GM23338 (cell line): ENCODE results near the gene FLYWCH1. TPM values are rescaled to one million over a fixed set of nuclear protein-coding genes. Genes with fewer than 3 reads are reported as not detected.

Experiments
- ATAC-seq: fragments of 200-7000 bp; cut with Tn5 transposase; 3 replicates; pipeline ENCODE4 v1.9.1; 2020
- DNase-seq: peaks from one replicate; pipeline ENCODE4 v3.0.0-alpha.2; 2015; ENCODE audit warnings: low spot score
- H2AFZ ChIP-seq: fragments of 200-600 bp; sonication (generic); 2 replicates; pipeline ENCODE4 v1.8.0; 2016; ENCODE audit warnings: antibody characterized with exemption, mild to moderate bottlenecking, moderate library complexity
- H3F3A ChIP-seq: fragments of 200-600 bp; sonication (generic); replicated peaks from 2 replicates; pipeline ENCODE4 v1.8.0; 2017; ENCODE audit warnings: antibody characterized with exemption, mixed run types, low read depth
- H3K27ac ChIP-seq: fragments of 200-600 bp; sonication (generic); 2 replicates; pipeline ENCODE4 v1.6.1; 2016; ENCODE audit warnings: low read depth
- H3K27me3 ChIP-seq: fragments of 200-600 bp; sonication (generic); 2 replicates; pipeline ENCODE4 v1.8.0; 2016; ENCODE audit warnings: mild to moderate bottlenecking, mixed run types, moderate library complexity; ENCODE audit not compliant: insufficient read depth
- H3K36me3 ChIP-seq: fragments of 200-600 bp; sonication (generic); 2 replicates; pipeline ENCODE4 v1.8.0; 2016; ENCODE audit warnings: mild to moderate bottlenecking; ENCODE audit not compliant: insufficient read depth
- H3K4me1 ChIP-seq: fragments of 200-600 bp; sonication (generic); 2 replicates; pipeline ENCODE4 v1.8.0; 2016; ENCODE audit warnings: mild to moderate bottlenecking, moderate library complexity; ENCODE audit not compliant: insufficient read depth
- H3K4me2 ChIP-seq: fragments of 200-600 bp; sonication (generic); 2 replicates; pipeline ENCODE4 v1.7.1; 2017; ENCODE audit warnings: mixed run types
- H3K4me3 ChIP-seq: fragments of 200-600 bp; sonication (generic); 2 replicates; pipeline ENCODE4 v1.6.1; 2016; ENCODE audit warnings: mixed run types
- H3K79me2 ChIP-seq: fragments of 200-600 bp; sonication (generic); replicated peaks from 2 replicates; pipeline ENCODE4 v1.8.0; 2017; ENCODE audit warnings: mild to moderate bottlenecking; ENCODE audit not compliant: insufficient read depth
- H3K9me2 ChIP-seq: fragments of 200-600 bp; sonication (generic); 2 replicates; pipeline ENCODE4 v1.8.0; 2017; ENCODE audit not compliant: insufficient read depth
- H4K20me1 ChIP-seq: fragments of 200-600 bp; sonication (generic); replicated peaks from 2 replicates; pipeline ENCODE4 v1.8.0; 2017; ENCODE audit warnings: mild to moderate bottlenecking; ENCODE audit not compliant: insufficient read depth
- H3K27ac Mint-ChIP-seq: 2 replicates; pipeline ENCODE4 v1.8.0; 2020; ENCODE audit warnings: inconsistent platforms, mild to moderate bottlenecking, moderate library complexity, mixed read lengths
- H3K27me3 Mint-ChIP-seq: 3 replicates; pipeline ENCODE4 v1.8.0; 2022; ENCODE audit warnings: low read depth, mild to moderate bottlenecking, moderate library complexity, mixed read lengths, inconsistent platforms; ENCODE audit not compliant: insufficient read depth, poor library complexity
- H3K36me3 Mint-ChIP-seq: 3 replicates; pipeline ENCODE4 v1.8.0; 2021; ENCODE audit warnings: low read depth, mild to moderate bottlenecking, inconsistent platforms, moderate library complexity, mixed read lengths
- H3K4me1 Mint-ChIP-seq: 3 replicates; pipeline ENCODE4 v1.8.0; 2020; ENCODE audit warnings: mild to moderate bottlenecking, inconsistent platforms, mixed read lengths
- H3K4me3 Mint-ChIP-seq: 3 replicates; pipeline ENCODE4 v1.8.0; 2021; ENCODE audit warnings: moderate library complexity, mild to moderate bottlenecking, inconsistent platforms, mixed read lengths
- H3K9me3 Mint-ChIP-seq: 3 replicates; pipeline ENCODE4 v1.8.0; 2020; ENCODE audit warnings: moderate library complexity, mild to moderate bottlenecking, inconsistent platforms, mixed read lengths
- CREB1 ChIP-seq: fragments of 250-450 bp; sonication (Bioruptor Pico); IDR thresholded peaks from 2 replicates; pipeline ENCODE4 v1.5.0; 2020; ENCODE audit warnings: low read depth, mild to moderate bottlenecking, moderate library complexity
- EZH2 ChIP-seq: fragments of 200-600 bp; sonication (generic); IDR thresholded peaks from one replicate; pipeline ENCODE4 v1.8.0; 2017; ENCODE audit warnings: antibody characterized with exemption, mild to moderate bottlenecking, low read depth; ENCODE audit not compliant: unreplicated experiment
- EZH2phosphoT487 ChIP-seq: fragments of 200-600 bp; sonication (generic); IDR thresholded peaks from one replicate; pipeline ENCODE4 v1.8.1; 2018; ENCODE audit warnings: antibody characterized with exemption; ENCODE audit not compliant: unreplicated experiment
- JUNB ChIP-seq: IDR thresholded peaks from one replicate; pipeline ENCODE4 v1.6.1; 2016; ENCODE audit warnings: antibody characterized with exemption; ENCODE audit not compliant: unreplicated experiment
- NANOG ChIP-seq: IDR thresholded peaks from 2 replicates; pipeline ENCODE4 v1.6.1; 2016; ENCODE audit warnings: antibody characterized with exemption, borderline replicate concordance
- POLR2AphosphoS5 ChIP-seq: IDR thresholded peaks from 2 replicates; pipeline ENCODE4 v1.6.1; 2016; ENCODE audit warnings: antibody characterized with exemption, low read depth
- STAT1 ChIP-seq: IDR thresholded peaks from one replicate; pipeline ENCODE4 v1.6.1; 2016; ENCODE audit warnings: antibody characterized with exemption; ENCODE audit not compliant: unreplicated experiment
- ZNF114 ChIP-seq: fragments of 250-450 bp; sonication (Bioruptor Pico); IDR thresholded peaks from 2 replicates; pipeline ENCODE4 v1.5.0; 2020; ENCODE audit warnings: mild to moderate bottlenecking, moderate library complexity
- ZNF331 ChIP-seq: fragments of 250-450 bp; sonication (Bioruptor Pico); IDR thresholded peaks from 2 replicates; pipeline ENCODE4 v1.5.0; 2020; ENCODE audit warnings: low read depth, mild to moderate bottlenecking, moderate library complexity
- polyA plus RNA-seq: library from polyadenylated mRNA; unstranded; fragments of >200 nt; fragmentation: Nextera tagmentation; extraction: Ambion mirVana; gene quantifications from 2 replicates; pipeline ENCODE4 v1.2.1, GENCODE V29; 2016
- total RNA-seq: library from RNA; depleted of rRNA; stranded (reverse); fragments of >200 nt; shearing (Covaris generic); gene quantifications from 2 replicates; pipeline ENCODE4 v1.2.3, GENCODE V29; 2014
- TF ChIP-seq, protein P1 (sequence below): IDR thresholded peaks from 2 replicates; pipeline ENCODE4 v1.6.1; 2016; ENCODE audit warnings: antibody characterized with exemption
- TF ChIP-seq, protein P2 (sequence below), 2 experiments: fragments of 200-600 bp in 1 of 2; sonication (generic) in 1 of 2; conservative IDR thresholded peaks; 2 replicates each; pipeline versions ENCODE4 v1.5.1 to v1.6.1; 2016 to 2017; ENCODE audit warnings: antibody characterized with exemption in 2 of 2, low read depth in 2 of 2, mild to moderate bottlenecking in 2 of 2, moderate library complexity in 1 of 2
- TF ChIP-seq, protein P3 (sequence below): IDR thresholded peaks from one replicate; pipeline ENCODE4 v1.6.1; 2018; ENCODE audit warnings: antibody characterized with exemption; ENCODE audit not compliant: unreplicated experiment

FLYWCH1 gene
- total and polyA plus RNA-seq, 2 experiments from 2014 or later: 6.0 to 29.3 TPM

DNA sequence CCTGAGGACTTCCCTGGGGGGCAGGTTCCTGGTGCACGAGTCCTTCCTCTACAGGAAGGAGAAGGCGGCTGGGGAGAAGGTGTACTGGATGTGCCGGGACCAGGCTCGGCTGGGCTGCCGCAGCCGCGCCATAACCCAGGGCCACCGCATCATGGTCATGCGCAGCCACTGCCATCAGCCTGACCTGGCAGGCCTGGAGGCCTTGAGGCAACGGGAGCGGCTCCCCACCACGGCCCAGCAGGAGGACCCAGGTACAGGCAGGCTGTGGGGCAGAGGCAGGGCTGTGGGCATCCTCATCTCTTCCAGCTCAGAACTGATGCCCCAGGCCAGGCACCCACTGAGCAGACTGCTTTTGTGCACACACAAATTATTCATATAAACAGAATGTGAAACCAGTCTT, 26.5 kb downstream of the FLYWCH1 start:
- Histone ChIP-seq H3K79me2 (no peaks in the 10 kb centered on the region), H3K27me3 (no peaks in the 10 kb centered on the region), H3K9me2 (no peaks in the 10 kb centered on the region), H3K36me3 (no peaks in the 10 kb centered on the region), H3K27ac (no peak overlapping the region), H4K20me1 (no peaks in the 10 kb centered on the region; the same call in 1 of the 2 replicates), H3K4me1 (no peaks in the 10 kb centered on the region), H3F3A (no peaks in the 10 kb centered on the region), H2AFZ (no peak overlapping the region), H3K4me3 (no peak overlapping the region), H3K4me2 (no peak overlapping the region)
- DNase-seq (no peak), ATAC-seq (no peak)
- TF ChIP-seq NANOG (no peak), EZH2phosphoT487 (no peak)
- no peaks in the 10 kb centered on the region for H3K9me3 Mint-ChIP-seq
- peaks cover 4% of the 10 kb centered on the region; the same call in 1 of the 3 replicates for H3K4me1 Mint-ChIP-seq
- H3K27me3 Mint-ChIP-seq: peaks cover 3% of the 10 kb centered on the region
- no peak overlapping the region for H3K27ac Mint-ChIP-seq
- no peak overlapping the region for H3K4me3 Mint-ChIP-seq
- H3K36me3 Mint-ChIP-seq: peaks cover 23% of the 10 kb centered on the region

DNA sequence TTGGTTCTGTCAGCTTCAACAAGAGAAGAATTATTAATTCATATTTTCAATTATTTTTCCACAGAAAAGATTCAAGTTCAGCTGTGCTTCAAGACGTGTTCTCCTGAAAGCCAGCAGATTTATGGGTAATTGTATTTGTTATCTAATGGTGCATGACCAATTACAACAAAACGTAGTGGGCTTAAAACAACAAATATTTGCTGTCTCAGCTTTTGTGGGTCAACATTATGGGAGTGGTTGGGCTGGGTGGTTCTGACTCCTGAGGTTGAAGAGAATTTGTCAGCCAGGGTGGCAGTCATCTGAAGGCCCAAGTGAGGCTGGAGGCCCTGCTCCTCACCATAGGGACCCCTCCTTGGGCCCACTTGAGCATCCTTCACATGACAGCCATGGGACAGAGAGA, 28.2 kb downstream of the FLYWCH1 start:
- TF ChIP-seq, protein P1, sequence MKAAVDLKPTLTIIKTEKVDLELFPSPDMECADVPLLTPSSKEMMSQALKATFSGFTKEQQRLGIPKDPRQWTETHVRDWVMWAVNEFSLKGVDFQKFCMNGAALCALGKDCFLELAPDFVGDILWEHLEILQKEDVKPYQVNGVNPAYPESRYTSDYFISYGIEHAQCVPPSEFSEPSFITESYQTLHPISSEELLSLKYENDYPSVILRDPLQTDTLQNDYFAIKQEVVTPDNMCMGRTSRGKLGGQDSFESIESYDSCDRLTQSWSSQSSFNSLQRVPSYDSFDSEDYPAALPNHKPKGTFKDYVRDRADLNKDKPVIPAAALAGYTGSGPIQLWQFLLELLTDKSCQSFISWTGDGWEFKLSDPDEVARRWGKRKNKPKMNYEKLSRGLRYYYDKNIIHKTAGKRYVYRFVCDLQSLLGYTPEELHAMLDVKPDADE: no peak
- TF ChIP-seq STAT1 (no peak), POLR2AphosphoS5 (no peak), JUNB (no peak), NANOG (no peak)
- TF ChIP-seq, protein P2, sequence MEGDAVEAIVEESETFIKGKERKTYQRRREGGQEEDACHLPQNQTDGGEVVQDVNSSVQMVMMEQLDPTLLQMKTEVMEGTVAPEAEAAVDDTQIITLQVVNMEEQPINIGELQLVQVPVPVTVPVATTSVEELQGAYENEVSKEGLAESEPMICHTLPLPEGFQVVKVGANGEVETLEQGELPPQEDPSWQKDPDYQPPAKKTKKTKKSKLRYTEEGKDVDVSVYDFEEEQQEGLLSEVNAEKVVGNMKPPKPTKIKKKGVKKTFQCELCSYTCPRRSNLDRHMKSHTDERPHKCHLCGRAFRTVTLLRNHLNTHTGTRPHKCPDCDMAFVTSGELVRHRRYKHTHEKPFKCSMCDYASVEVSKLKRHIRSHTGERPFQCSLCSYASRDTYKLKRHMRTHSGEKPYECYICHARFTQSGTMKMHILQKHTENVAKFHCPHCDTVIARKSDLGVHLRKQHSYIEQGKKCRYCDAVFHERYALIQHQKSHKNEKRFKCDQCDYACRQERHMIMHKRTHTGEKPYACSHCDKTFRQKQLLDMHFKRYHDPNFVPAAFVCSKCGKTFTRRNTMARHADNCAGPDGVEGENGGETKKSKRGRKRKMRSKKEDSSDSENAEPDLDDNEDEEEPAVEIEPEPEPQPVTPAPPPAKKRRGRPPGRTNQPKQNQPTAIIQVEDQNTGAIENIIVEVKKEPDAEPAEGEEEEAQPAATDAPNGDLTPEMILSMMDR (conservative IDR thresholded peaks at IDR 0.05; ENCODE audit: low read depth in 2 of 2): no peak
- Histone ChIP-seq H2AFZ (no peak overlapping the region), H3F3A (no peaks in the 10 kb centered on the region), H3K27me3 (no peaks in the 10 kb centered on the region), H3K4me3 (no peak overlapping the region), H3K4me1 (no peaks in the 10 kb centered on the region), H3K36me3 (no peaks in the 10 kb centered on the region), H3K27ac (no peak overlapping the region), H3K4me2 (no peak overlapping the region), H3K9me2 (no peaks in the 10 kb centered on the region), H4K20me1 (no peaks in the 10 kb centered on the region; the same call in 1 of the 2 replicates), H3K79me2 (no peaks in the 10 kb centered on the region)
- Mint-ChIP-seq H3K27me3 (no peaks in the 10 kb centered on the region), H3K9me3 (no peaks in the 10 kb centered on the region), H3K27ac (no peak overlapping the region), H3K4me3 (no peak overlapping the region), H3K4me1 (no peaks in the 10 kb centered on the region), H3K36me3 (peaks cover 15% of the 10 kb centered on the region; the same call in 2 of the 3 replicates)
- DNase-seq (no peak), ATAC-seq (no peak)

DNA sequence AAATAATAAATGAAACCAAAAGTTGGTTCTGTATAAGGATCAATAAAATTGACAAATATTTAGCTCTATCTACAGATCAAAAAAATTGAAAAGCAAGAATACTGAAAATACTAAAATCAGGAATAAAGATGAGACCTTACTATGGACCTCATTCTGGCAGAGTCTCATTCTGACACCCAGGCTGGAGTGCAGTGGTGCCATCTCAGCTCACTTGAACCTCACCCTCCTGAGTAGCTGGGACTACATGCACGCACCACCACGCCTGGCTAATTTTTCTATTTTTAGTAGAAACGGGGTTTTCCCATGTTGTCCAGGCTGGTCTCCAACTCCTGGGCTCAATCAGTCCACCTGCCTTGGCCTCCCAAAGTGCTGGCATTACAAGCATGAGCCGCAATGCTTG, 30.3 kb downstream of the FLYWCH1 start:
- no peaks in the 10 kb centered on the region for H3K9me2 ChIP-seq
- no peaks in the 10 kb centered on the region for H4K20me1 ChIP-seq
- no peaks in the 10 kb centered on the region for H3K36me3 ChIP-seq
- Mint-ChIP-seq H3K27ac (no peak overlapping the region), H3K27me3 (no peaks in the 10 kb centered on the region), H3K36me3 (peaks cover 15% of the 10 kb centered on the region; the same call in 2 of the 3 replicates), H3K4me3 (no peak overlapping the region), H3K4me1 (no peaks in the 10 kb centered on the region), H3K9me3 (no peaks in the 10 kb centered on the region; the same call in 2 of the 3 replicates)
- H3K4me2 ChIP-seq: no peak overlapping the region
- H3F3A ChIP-seq: no peaks in the 10 kb centered on the region
- H3K4me3 ChIP-seq: no peak overlapping the region
- no peaks in the 10 kb centered on the region for H3K79me2 ChIP-seq
- no peak overlapping the region for H2AFZ ChIP-seq
- no peaks in the 10 kb centered on the region for H3K27me3 ChIP-seq
- ATAC-seq (no peak), DNase-seq (no peak)
- no peaks in the 10 kb centered on the region for H3K4me1 ChIP-seq
- no peak overlapping the region for H3K27ac ChIP-seq
- TF ChIP-seq ZNF331 (CRISPR knock-in tag): no peak
- TF ChIP-seq, protein P2 (conservative IDR thresholded peaks at IDR 0.05; ENCODE audit: low read depth in 2 of 2): no peak
- TF ChIP-seq, protein P3, sequence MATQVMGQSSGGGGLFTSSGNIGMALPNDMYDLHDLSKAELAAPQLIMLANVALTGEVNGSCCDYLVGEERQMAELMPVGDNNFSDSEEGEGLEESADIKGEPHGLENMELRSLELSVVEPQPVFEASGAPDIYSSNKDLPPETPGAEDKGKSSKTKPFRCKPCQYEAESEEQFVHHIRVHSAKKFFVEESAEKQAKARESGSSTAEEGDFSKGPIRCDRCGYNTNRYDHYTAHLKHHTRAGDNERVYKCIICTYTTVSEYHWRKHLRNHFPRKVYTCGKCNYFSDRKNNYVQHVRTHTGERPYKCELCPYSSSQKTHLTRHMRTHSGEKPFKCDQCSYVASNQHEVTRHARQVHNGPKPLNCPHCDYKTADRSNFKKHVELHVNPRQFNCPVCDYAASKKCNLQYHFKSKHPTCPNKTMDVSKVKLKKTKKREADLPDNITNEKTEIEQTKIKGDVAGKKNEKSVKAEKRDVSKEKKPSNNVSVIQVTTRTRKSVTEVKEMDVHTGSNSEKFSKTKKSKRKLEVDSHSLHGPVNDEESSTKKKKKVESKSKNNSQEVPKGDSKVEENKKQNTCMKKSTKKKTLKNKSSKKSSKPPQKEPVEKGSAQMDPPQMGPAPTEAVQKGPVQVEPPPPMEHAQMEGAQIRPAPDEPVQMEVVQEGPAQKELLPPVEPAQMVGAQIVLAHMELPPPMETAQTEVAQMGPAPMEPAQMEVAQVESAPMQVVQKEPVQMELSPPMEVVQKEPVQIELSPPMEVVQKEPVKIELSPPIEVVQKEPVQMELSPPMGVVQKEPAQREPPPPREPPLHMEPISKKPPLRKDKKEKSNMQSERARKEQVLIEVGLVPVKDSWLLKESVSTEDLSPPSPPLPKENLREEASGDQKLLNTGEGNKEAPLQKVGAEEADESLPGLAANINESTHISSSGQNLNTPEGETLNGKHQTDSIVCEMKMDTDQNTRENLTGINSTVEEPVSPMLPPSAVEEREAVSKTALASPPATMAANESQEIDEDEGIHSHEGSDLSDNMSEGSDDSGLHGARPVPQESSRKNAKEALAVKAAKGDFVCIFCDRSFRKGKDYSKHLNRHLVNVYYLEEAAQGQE: no peak
- no peak for TF ChIP-seq EZH2
- TF ChIP-seq CREB1 (CRISPR knock-in tag): no peak
- TF ChIP-seq ZNF114 (CRISPR knock-in tag): no peak
- no peak for TF ChIP-seq JUNB
